GM10847 (cell line): Measurements from ENCODE around the gene NELFA.

ENCODE experiments used
- POLR2A ChIP-seq: IDR thresholded peaks from 2 replicates; pipeline ENCODE4 v1.6.1; 2011; ENCODE audit not compliant: insufficient read length; ENCODE audit errors: extremely low read depth

Gene NELFA

GRCh38 chr4:2006367-2006766 lies 2.4 kb downstream of the NELFA start:
- no peak for TF ChIP-seq POLR2A

- TF ChIP-seq POLR2A: no peak
These were observed 10.5 kb downstream of the NELFA start for GRCh38 chr4:1998296-1998695.

- TF ChIP-seq POLR2A: no peak
These were observed 11.1 kb downstream of the NELFA start for GRCh38 chr4:1997712-1998111.

GRCh38 chr4:1996866-1997611 lies 11.7 kb downstream of the NELFA start:
- no peak for TF ChIP-seq POLR2A

- TF ChIP-seq POLR2A: no peak
These were observed 13.8 kb downstream of the NELFA start for GRCh38 chr4:1994938-1995337.

- TF ChIP-seq POLR2A: no peak
These were observed 15.6 kb downstream of the NELFA start for GRCh38 chr4:1993169-1993516.

- no peak for TF ChIP-seq POLR2A
These were observed 16.2 kb downstream of the NELFA start for GRCh38 chr4:1992468-1993168.

- no peak for TF ChIP-seq POLR2A
These were observed 17.0 kb downstream of the NELFA start for GRCh38 chr4:1991596-1992434.

GRCh38 chr4:1991087-1991486 lies 17.7 kb downstream of the NELFA start:
- TF ChIP-seq POLR2A: no peak

- no peak for TF ChIP-seq POLR2A
These were observed 18.1 kb downstream of the NELFA start for GRCh38 chr4:1990676-1991075.

GRCh38 chr4:1990348-1990645 lies 18.5 kb downstream of the NELFA start:
- no peak for TF ChIP-seq POLR2A

- TF ChIP-seq POLR2A: no peak
These were observed 19.0 kb downstream of the NELFA start for GRCh38 chr4:1989533-1990347.

- no peak for TF ChIP-seq POLR2A
These were observed 20.4 kb downstream of the NELFA start for GRCh38 chr4:1988327-1988724.

- no peak for TF ChIP-seq POLR2A
These were observed 20.9 kb downstream of the NELFA start for GRCh38 chr4:1987721-1988326.

- TF ChIP-seq POLR2A: no peak
These were observed 21.5 kb downstream of the NELFA start for GRCh38 chr4:1987296-1987695.
